Endothelial cell of umbilical vein (primary cell): ENCODE results near the gene TBCD. TPM values are rescaled to one million over a fixed set of nuclear protein-coding genes. Genes with fewer than 3 reads are reported as not detected.

Experiments
- BruUV-seq: library from RNA; stranded (reverse); fragments of 400-500 nt; replicated peaks from 2 replicates; lab custom pipeline; 2021; lab: Mats Ljungman, UMichigan
- CTCF ChIA-PET: fragments of 300-600, 350-600 bp; sonication (Branson Sonifier 250); formaldehyde crosslinking; loops from one replicate; lab custom pipeline; 2021; ENCODE audit warnings: antibody characterized with exemption, inconsistent platforms; lab: Charles Lee
- POLR2A ChIA-PET: fragments of 300-600, 350-600 bp; sonication (Branson Sonifier 250); formaldehyde crosslinking; loops from one replicate; lab custom pipeline; 2021; ENCODE audit warnings: antibody characterized with exemption, inconsistent platforms; lab: Charles Lee
- DNase-seq: peaks from one replicate; pipeline ENCODE4 v3.0.0-alpha.2; 2011; ENCODE audit warnings: low read depth, low spot score
- FAIRE-seq: peaks from 2 replicates; lab custom pipeline; 2011; peaks lifted over from hg19 to GRCh38; lab: Jason Lieb, UNC
- H2AFZ ChIP-seq: 2 replicates; pipeline ENCODE4 v1.6.0; 2012; ENCODE audit warnings: low read depth, low read length, control low read depth, inconsistent platforms
- H3K27ac ChIP-seq: 2 replicates; pipeline ENCODE4 v1.5.1; 2011; ENCODE audit warnings: low read depth, mild to moderate bottlenecking, control low read depth, low read length, moderate library complexity; ENCODE audit not compliant: insufficient read depth
- H3K27me3 ChIP-seq, 2 experiments: 2 replicates each; pipeline versions ENCODE4 v1.6.0 to v1.6.1; 2011; ENCODE audit warnings: low read length in 2 of 2, mixed read lengths in 1 of 2; ENCODE audit not compliant: control insufficient read depth in 2 of 2, insufficient read depth in 2 of 2
- H3K36me3 ChIP-seq, 2 experiments: 2 replicates in 1 of 2; 3 replicates in 1 of 2; pipeline ENCODE4 v1.5.1; 2011; ENCODE audit warnings: low read length in 2 of 2, mild to moderate bottlenecking in 1 of 2, moderate library complexity in 1 of 2; ENCODE audit not compliant: control insufficient read depth in 2 of 2, insufficient read depth in 2 of 2; ENCODE audit errors: extremely low read depth in 1 of 2
- H3K4me1 ChIP-seq: 3 replicates; pipeline ENCODE4 v1.5.1; 2011; ENCODE audit warnings: mild to moderate bottlenecking, low read length; ENCODE audit not compliant: control insufficient read depth, insufficient read depth; ENCODE audit errors: extremely low read depth
- H3K4me2 ChIP-seq: 2 replicates; pipeline ENCODE4 v1.6.1; 2011; ENCODE audit warnings: low read length, control low read depth, mixed read lengths; ENCODE audit not compliant: insufficient read depth
- H3K4me3 ChIP-seq, 3 experiments: fragments of 200-600 bp in 1 of 3; sonication (generic), shearing (Covaris generic) in 1 of 3; replicated peaks in 1 of 3; 2 replicates each; pipeline ENCODE4 v1.5.1; 2011 to 2016; ENCODE audit warnings: control low read depth in 3 of 3, low read length in 3 of 3, mild to moderate bottlenecking in 2 of 3, inconsistent platforms in 1 of 3, low read depth in 1 of 3, moderate library complexity in 1 of 3; ENCODE audit not compliant: insufficient read depth in 1 of 3
- H3K79me2 ChIP-seq: 2 replicates; pipeline ENCODE4 v1.6.0; 2012; ENCODE audit warnings: low read length, inconsistent platforms; ENCODE audit not compliant: control insufficient read depth, insufficient read depth
- H3K9ac ChIP-seq: replicated peaks from 2 replicates; pipeline ENCODE3; 2011; ENCODE audit warnings: low read length, control low read depth; ENCODE audit not compliant: insufficient read depth; ENCODE audit errors: extremely low read depth
- H3K9me1 ChIP-seq: replicated peaks from 3 replicates; pipeline ENCODE4 v1.6.0; 2011; ENCODE audit warnings: mild to moderate bottlenecking, low read length; ENCODE audit not compliant: control insufficient read depth, insufficient read depth; ENCODE audit errors: extremely low read depth
- H3K9me3 ChIP-seq: replicated peaks from 2 replicates; pipeline ENCODE4 v1.5.1; 2012; ENCODE audit warnings: low read length, inconsistent platforms; ENCODE audit not compliant: control insufficient read depth, insufficient read depth
- H4K20me1 ChIP-seq: replicated peaks from 2 replicates; pipeline ENCODE3; 2011; ENCODE audit warnings: mild to moderate bottlenecking, low read length; ENCODE audit not compliant: control insufficient read depth, insufficient read depth; ENCODE audit errors: extremely low read depth
- EZH2 ChIP-seq: IDR thresholded peaks from 2 replicates; pipeline ENCODE4 v1.6.1; 2012; ENCODE audit warnings: borderline replicate concordance, low read depth, mild to moderate bottlenecking, moderate library complexity, low read length, inconsistent platforms; ENCODE audit not compliant: severe bottlenecking
- FOS ChIP-seq: IDR thresholded peaks from 2 replicates; pipeline ENCODE4 v1.6.1; 2011; ENCODE audit warnings: mild to moderate bottlenecking, low read length, moderate library complexity, borderline replicate concordance; ENCODE audit not compliant: insufficient read depth
- JUN ChIP-seq: IDR thresholded peaks from 2 replicates; pipeline ENCODE4 v1.6.1; 2011; ENCODE audit warnings: borderline replicate concordance, low read depth; ENCODE audit not compliant: insufficient read length, insufficient read depth
- MYC ChIP-seq: IDR thresholded peaks from one replicate; pipeline ENCODE4 v1.6.1; 2011; ENCODE audit warnings: mild to moderate bottlenecking, low read depth, low read length
- POLR2A ChIP-seq: IDR thresholded peaks from 2 replicates; pipeline ENCODE4 v1.6.1; 2012; ENCODE audit warnings: low read depth, mild to moderate bottlenecking, control low read depth, low read length
- POLR2AphosphoS5 ChIP-seq: IDR thresholded peaks from 2 replicates; pipeline ENCODE4 v1.6.1; 2012; ENCODE audit warnings: low read depth, mild to moderate bottlenecking, control low read depth, low read length, moderate library complexity; ENCODE audit not compliant: insufficient read depth
- dilution Hi-C: fragments of 300-500 bp; cut with MboI; formaldehyde crosslinking; loops from one replicate; pipeline ENCODE4 v1.15.0; 2019; ENCODE audit warnings: low sequenced_read_pairs; ENCODE audit not compliant: extremely low pct_ligation_motif_present
- intact Hi-C: fragments of 100-400 bp; cut with micrococcal nuclease; formaldehyde crosslinking; loops from one replicate; pipeline ENCODE4 v1.10.0; 2022
- polyA plus RNA-seq, 4 experiments: library from polyadenylated mRNA; depleted of rRNA in 3 of 4; stranded (reverse) in 3 of 4; unstranded in 1 of 4; fragments of >200 nt; gene quantifications; 2 replicates each; pipeline versions ENCODE4 v1.2.1 to v1.2.3, GENCODE V29; 2011 to 2012; ENCODE audit warnings: missing spikeins in 1 of 4
- total RNA-seq: library from RNA; stranded (reverse); gene quantifications from 2 replicates; pipeline ENCODE4 v1.2.3, GENCODE V29; 2021
- TF ChIP-seq, protein P1 (sequence below): IDR thresholded peaks from 2 replicates; pipeline ENCODE4 v1.6.1; 2011; ENCODE audit not compliant: insufficient read depth, insufficient read length
- TF ChIP-seq, protein P2 (sequence below), 2 donors: IDR thresholded peaks; 1 replicate in 1 of 2; 2 replicates in 1 of 2; pipeline ENCODE4 v1.5.1; 2011; ENCODE audit warnings: low read length in 2 of 2, mild to moderate bottlenecking in 2 of 2, moderate library complexity in 2 of 2, control low read depth in 1 of 2, inconsistent platforms in 1 of 2, low read depth in 1 of 2; ENCODE audit not compliant: insufficient read depth in 1 of 2; ENCODE audit errors: extremely low read depth in 1 of 2

The TBCD gene
- total and polyA plus RNA-seq, 2 donors (not counting 3 experiments of a cell fraction or from before 2014, with no cell fraction given): 121 to 145 TPM

DNA sequence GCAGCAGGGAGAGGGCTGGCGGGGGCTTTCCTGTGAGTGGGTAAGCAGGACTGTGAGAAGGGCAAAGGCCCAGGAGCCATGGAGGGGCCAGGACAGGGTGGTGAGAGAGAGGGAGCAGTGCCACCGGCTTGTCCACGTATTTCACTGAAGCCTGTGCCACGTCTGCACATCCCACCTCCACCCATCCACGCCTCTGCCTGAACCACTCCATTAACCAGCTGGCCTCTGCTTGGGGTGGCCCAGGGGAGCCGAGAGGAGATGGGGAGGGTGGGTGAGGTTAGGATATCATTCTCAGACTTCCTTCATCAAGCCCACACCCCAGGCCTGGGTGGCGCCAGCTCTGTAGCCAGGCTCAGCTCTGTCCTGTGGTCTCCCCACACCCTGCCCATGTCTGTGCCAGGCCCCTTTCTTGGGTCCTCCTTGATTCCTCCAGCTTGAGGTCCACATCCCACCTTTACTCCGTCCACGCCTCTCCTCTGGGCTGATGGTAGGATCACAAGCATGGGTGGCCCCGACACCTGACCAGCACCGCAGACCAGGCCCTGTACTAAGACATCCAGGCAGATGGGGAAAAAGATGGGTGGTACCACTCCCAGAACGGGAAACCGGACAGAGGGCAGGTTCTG is 19.6 kb upstream of the TBCD start:
- dilution Hi-C loops: no loop called here
- Histone ChIP-seq H3K79me2 (no peaks in the 10 kb centered on the region), H3K4me3 (no peak overlapping the region), H3K9me1 (no peaks in the 10 kb centered on the region), H2AFZ (no peak overlapping the region), H3K4me1 (no peaks in the 10 kb centered on the region), H3K4me2 (no peak overlapping the region), H4K20me1 (no peaks in the 10 kb centered on the region), H3K27me3 (no peaks in the 10 kb centered on the region), H3K9me3 (peaks cover 2% of the 10 kb centered on the region), H3K36me3 (peaks cover 0 to 4% of the 10 kb centered on the region in 2 experiments), H3K9ac (no peak overlapping the region), H3K27ac (no peak overlapping the region)
- no TSS peak for BruUV-seq
- DNase-seq (no peak), FAIRE-seq (no peak)
- POLR2A ChIA-PET: no interaction called here
- TF ChIP-seq POLR2AphosphoS5 (no peak), FOS (no peak), POLR2A (no peak), MYC (no peak), EZH2 (no peak), JUN (no peak)
- TF ChIP-seq, protein P1, sequence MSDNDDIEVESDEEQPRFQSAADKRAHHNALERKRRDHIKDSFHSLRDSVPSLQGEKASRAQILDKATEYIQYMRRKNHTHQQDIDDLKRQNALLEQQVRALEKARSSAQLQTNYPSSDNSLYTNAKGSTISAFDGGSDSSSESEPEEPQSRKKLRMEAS: no peak
- TF ChIP-seq, protein P2, sequence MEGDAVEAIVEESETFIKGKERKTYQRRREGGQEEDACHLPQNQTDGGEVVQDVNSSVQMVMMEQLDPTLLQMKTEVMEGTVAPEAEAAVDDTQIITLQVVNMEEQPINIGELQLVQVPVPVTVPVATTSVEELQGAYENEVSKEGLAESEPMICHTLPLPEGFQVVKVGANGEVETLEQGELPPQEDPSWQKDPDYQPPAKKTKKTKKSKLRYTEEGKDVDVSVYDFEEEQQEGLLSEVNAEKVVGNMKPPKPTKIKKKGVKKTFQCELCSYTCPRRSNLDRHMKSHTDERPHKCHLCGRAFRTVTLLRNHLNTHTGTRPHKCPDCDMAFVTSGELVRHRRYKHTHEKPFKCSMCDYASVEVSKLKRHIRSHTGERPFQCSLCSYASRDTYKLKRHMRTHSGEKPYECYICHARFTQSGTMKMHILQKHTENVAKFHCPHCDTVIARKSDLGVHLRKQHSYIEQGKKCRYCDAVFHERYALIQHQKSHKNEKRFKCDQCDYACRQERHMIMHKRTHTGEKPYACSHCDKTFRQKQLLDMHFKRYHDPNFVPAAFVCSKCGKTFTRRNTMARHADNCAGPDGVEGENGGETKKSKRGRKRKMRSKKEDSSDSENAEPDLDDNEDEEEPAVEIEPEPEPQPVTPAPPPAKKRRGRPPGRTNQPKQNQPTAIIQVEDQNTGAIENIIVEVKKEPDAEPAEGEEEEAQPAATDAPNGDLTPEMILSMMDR (IDR thresholded peaks at IDR 0.05; ENCODE audit: extremely low read depth in 1 of 2, insufficient read depth in 1 of 2, low read depth in 1 of 2, low read length in 2 of 2): no peak
- intact Hi-C loops: no loop called here
- CTCF ChIA-PET: no interaction called here
